HepG2 (cell line): Measurements from ENCODE around the gene NEURL4. TPM values are rescaled to one million over a fixed set of nuclear protein-coding genes. Genes with fewer than 3 reads are reported as not detected.

Source experiments
- DMAP1 ChIP-seq: IDR thresholded peaks from 2 replicates; pipeline ENCODE4 v1.6.1; 2016
- MED8 ChIP-seq: sonication (generic); formaldehyde crosslinking; IDR thresholded peaks from 2 replicates; pipeline ENCODE4 v1.8.1; 2023; ENCODE audit warnings: mild to moderate bottlenecking, missing genetic modification reagents; ENCODE audit not compliant: insufficient replicate concordance
- MIXL1 ChIP-seq: IDR thresholded peaks from 2 replicates; pipeline ENCODE4 v1.6.1; 2016
- NBN ChIP-seq: fragments of 450-650 bp; conservative IDR thresholded peaks from 2 replicates; pipeline ENCODE4 v1.6.1; 2017
- POGK ChIP-seq: sonication (generic); formaldehyde crosslinking; conservative IDR thresholded peaks from 2 replicates; pipeline ENCODE4 v1.8.0; 2022; ENCODE audit warnings: mild to moderate bottlenecking, moderate library complexity, missing genetic modification reagents
- PRMT3 ChIP-seq: sonication (generic); formaldehyde crosslinking; IDR thresholded peaks from 2 replicates; pipeline ENCODE4 v1.8.1; 2022; ENCODE audit warnings: low read depth, mild to moderate bottlenecking, moderate library complexity, missing genetic modification reagents, borderline replicate concordance
- UBTF ChIP-seq: sonication (generic); formaldehyde crosslinking; IDR thresholded peaks from 2 replicates; pipeline ENCODE4 v1.4.0; 2020; ENCODE audit warnings: mild to moderate bottlenecking, missing genetic modification reagents
- YEATS2 ChIP-seq: sonication (generic); formaldehyde crosslinking; IDR thresholded peaks from 2 replicates; pipeline ENCODE4 v1.4.0; 2020; ENCODE audit warnings: missing genetic modification reagents, borderline replicate concordance
- ZBTB44 ChIP-seq: sonication (generic); formaldehyde crosslinking; IDR thresholded peaks from 2 replicates; pipeline ENCODE4 v1.4.0; 2020; ENCODE audit warnings: missing genetic modification reagents
- ZIK1 ChIP-seq: sonication (generic); formaldehyde crosslinking; IDR thresholded peaks from 2 replicates; pipeline ENCODE4 v1.5.0; 2020; ENCODE audit warnings: mild to moderate bottlenecking, low read depth, missing genetic modification reagents, borderline replicate concordance
- ZMYM4 ChIP-seq: sonication (generic); formaldehyde crosslinking; IDR thresholded peaks from 2 replicates; pipeline ENCODE4 v1.8.1; 2023; ENCODE audit warnings: mild to moderate bottlenecking, missing genetic modification reagents
- ZNF333 ChIP-seq: sonication (generic); formaldehyde crosslinking; IDR thresholded peaks from 2 replicates; pipeline ENCODE4 v1.4.0; 2020; ENCODE audit warnings: mild to moderate bottlenecking, missing genetic modification reagents, borderline replicate concordance
- ZNF564 ChIP-seq: sonication (generic); formaldehyde crosslinking; IDR thresholded peaks from 2 replicates; pipeline ENCODE4 v1.8.1; 2023; ENCODE audit warnings: mild to moderate bottlenecking, missing genetic modification reagents
- ZNF616 ChIP-seq: sonication (generic); formaldehyde crosslinking; IDR thresholded peaks from 2 replicates; pipeline ENCODE4 v1.5.0; 2020; ENCODE audit warnings: low read depth, mild to moderate bottlenecking, missing genetic modification reagents
- ZNF619 ChIP-seq: sonication (generic); formaldehyde crosslinking; IDR thresholded peaks from 2 replicates; pipeline ENCODE4 v1.4.0; 2020; ENCODE audit warnings: mild to moderate bottlenecking, missing genetic modification reagents
- ZNF766 ChIP-seq: sonication (generic); formaldehyde crosslinking; IDR thresholded peaks from 2 replicates; pipeline ENCODE4 v1.5.0; 2020; ENCODE audit warnings: missing genetic modification reagents, borderline replicate concordance
- polyA plus RNA-seq, 8 experiments: library from polyadenylated mRNA; depleted of rRNA in 3 of 8; stranded (reverse) in 7 of 8; unstranded in 1 of 8; fragments of >200 nt; fragmentation: Illumina TruSeq in 4 of 8; extraction: Trizol in 4 of 8; gene quantifications; 2 replicates each; pipeline versions ENCODE4 v1.2.1 to v1.2.3, GENCODE V29; 2011 to 2016; ENCODE audit warnings: low read depth in 4 of 8, missing spikeins in 1 of 8, mixed read lengths in 1 of 8; ENCODE audit not compliant: insufficient read depth in 1 of 8
- total RNA-seq, 5 experiments: library from RNA; depleted of rRNA; stranded (reverse); fragments of >200 nt; fragmentation: Illumina TruSeq; extraction: Trizol; gene quantifications; 2 replicates each; pipeline ENCODE4 v1.2.3, GENCODE V29; 2016; ENCODE audit warnings: low read depth in 1 of 5
- TF ChIP-seq, protein P1 (sequence below): sonication (generic); formaldehyde crosslinking; IDR thresholded peaks from 2 replicates; pipeline ENCODE4 v1.5.1; 2020; ENCODE audit warnings: mild to moderate bottlenecking, moderate library complexity, missing genetic modification reagents
- TF ChIP-seq, protein P2 (sequence below): sonication (generic); formaldehyde crosslinking; IDR thresholded peaks from 2 replicates; pipeline ENCODE4 v1.5.0; 2020; ENCODE audit warnings: mild to moderate bottlenecking, missing genetic modification reagents
- TF ChIP-seq, protein P3 (sequence below): sonication (generic); formaldehyde crosslinking; IDR thresholded peaks from 2 replicates; pipeline ENCODE4 v1.4.0; 2020; ENCODE audit warnings: missing genetic modification reagents

NEURL4 gene
- total and polyA plus RNA-seq, 2 of the 13 experiments (the other 11 are each of a cell fraction or from before 2014, with no cell fraction given): 14.8 to 15.7 TPM

DNA sequence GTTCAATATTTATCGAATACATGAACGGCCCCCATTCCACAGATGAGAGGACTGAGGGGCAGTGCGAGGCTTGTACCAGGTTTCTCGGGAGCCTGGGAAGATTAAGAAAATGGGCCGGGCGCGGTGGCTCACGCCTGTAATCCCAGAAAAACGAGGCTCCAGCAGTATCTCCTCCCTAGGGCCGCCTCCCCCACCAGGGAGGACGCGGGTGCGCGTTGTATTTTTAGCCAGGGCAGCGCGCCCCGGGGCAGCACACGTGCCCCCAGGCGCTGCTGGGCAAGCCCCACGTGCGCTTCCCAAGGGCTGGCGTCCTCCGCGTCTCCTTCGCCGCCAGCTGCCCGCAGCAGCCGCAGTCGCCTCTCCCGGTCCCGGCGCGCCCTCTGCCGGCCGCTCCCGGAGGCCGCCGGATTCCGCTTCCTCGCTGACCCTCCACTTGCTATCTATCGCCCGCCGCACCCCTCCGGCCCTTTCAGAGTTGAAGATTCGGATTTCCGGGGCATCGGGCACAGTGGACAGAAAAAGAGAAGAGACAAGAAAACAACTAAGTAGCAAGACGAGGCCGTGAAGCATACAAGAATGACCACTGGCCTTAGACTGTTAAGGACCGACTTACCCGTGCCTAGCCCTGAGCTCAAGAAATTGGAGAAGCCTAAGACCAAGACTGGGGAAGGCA is 32.8 kb downstream of the NEURL4 start (continued):
- TF ChIP-seq, protein P1, sequence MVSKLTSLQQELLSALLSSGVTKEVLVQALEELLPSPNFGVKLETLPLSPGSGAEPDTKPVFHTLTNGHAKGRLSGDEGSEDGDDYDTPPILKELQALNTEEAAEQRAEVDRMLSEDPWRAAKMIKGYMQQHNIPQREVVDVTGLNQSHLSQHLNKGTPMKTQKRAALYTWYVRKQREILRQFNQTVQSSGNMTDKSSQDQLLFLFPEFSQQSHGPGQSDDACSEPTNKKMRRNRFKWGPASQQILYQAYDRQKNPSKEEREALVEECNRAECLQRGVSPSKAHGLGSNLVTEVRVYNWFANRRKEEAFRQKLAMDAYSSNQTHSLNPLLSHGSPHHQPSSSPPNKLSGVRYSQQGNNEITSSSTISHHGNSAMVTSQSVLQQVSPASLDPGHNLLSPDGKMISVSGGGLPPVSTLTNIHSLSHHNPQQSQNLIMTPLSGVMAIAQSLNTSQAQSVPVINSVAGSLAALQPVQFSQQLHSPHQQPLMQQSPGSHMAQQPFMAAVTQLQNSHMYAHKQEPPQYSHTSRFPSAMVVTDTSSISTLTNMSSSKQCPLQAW (CRISPR knock-in tag): no peak
- TF ChIP-seq ZMYM4 (CRISPR knock-in tag): peak; percentile 16; the same call in 1 of the 2 replicates
- TF ChIP-seq POGK (CRISPR knock-in tag): peak; percentile 48; the same call in 1 of the 2 replicates
- TF ChIP-seq ZNF564 (CRISPR knock-in tag): peak; percentile 70; the same call in 1 of the 2 replicates
- 0 out of 2 replicates have a peak, but pooled peaks have one; percentile 17 for TF ChIP-seq MIXL1 (CRISPR knock-in tag)
- peak; percentile 50; the same call in 1 of the 2 replicates for TF ChIP-seq UBTF (CRISPR knock-in tag)
- no peak; the same call in 1 of the 2 replicates for TF ChIP-seq PRMT3 (CRISPR knock-in tag)
- TF ChIP-seq, protein P2, sequence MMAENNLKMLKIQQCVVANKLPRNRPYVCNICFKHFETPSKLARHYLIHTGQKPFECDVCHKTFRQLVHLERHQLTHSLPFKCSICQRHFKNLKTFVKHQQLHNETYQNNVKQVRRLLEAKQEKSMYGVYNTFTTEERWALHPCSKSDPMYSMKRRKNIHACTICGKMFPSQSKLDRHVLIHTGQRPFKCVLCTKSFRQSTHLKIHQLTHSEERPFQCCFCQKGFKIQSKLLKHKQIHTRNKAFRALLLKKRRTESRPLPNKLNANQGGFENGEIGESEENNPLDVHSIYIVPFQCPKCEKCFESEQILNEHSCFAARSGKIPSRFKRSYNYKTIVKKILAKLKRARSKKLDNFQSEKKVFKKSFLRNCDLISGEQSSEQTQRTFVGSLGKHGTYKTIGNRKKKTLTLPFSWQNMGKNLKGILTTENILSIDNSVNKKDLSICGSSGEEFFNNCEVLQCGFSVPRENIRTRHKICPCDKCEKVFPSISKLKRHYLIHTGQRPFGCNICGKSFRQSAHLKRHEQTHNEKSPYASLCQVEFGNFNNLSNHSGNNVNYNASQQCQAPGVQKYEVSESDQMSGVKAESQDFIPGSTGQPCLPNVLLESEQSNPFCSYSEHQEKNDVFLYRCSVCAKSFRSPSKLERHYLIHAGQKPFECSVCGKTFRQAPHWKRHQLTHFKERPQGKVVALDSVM (CRISPR knock-in tag): no peak
- 0 out of 2 replicates have a peak, but pooled peaks have one; percentile 60 for TF ChIP-seq DMAP1
- TF ChIP-seq ZNF619 (CRISPR knock-in tag): no peak
- TF ChIP-seq ZBTB44 (CRISPR knock-in tag): 0 out of 2 replicates have a peak, but pooled peaks have one; percentile 31
- no peak for TF ChIP-seq NBN
- TF ChIP-seq, protein P3, sequence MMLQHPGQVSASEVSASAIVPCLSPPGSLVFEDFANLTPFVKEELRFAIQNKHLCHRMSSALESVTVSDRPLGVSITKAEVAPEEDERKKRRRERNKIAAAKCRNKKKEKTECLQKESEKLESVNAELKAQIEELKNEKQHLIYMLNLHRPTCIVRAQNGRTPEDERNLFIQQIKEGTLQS (CRISPR knock-in tag): 0 out of 2 replicates have a peak, but pooled peaks have one; percentile 9
- TF ChIP-seq MED8 (CRISPR knock-in tag): no peak
- no peak for TF ChIP-seq ZIK1
- TF ChIP-seq ZNF333 (CRISPR knock-in tag): no peak
- TF ChIP-seq ZNF766: peak; percentile 64; the same call in 1 of the 2 replicates
- TF ChIP-seq ZNF616: no peak
- TF ChIP-seq YEATS2 (CRISPR knock-in tag): no peak
